GM12878 (cell line): ENCODE measurements around the gene ZNF2.

Experiments
- ATF3 ChIP-seq: IDR thresholded peaks from 2 replicates; pipeline ENCODE4 v1.6.1; 2011; ENCODE audit warnings: low read depth, mild to moderate bottlenecking, low read length, moderate library complexity, borderline replicate concordance; ENCODE audit errors: extremely low read depth
- CTCF ChIP-seq, 3 experiments: IDR thresholded peaks in 2 of 3; conservative IDR thresholded peaks in 1 of 3; 2 replicates each; pipeline ENCODE4 v1.5.1; 2011; ENCODE audit warnings: low read depth in 3 of 3, low read length in 3 of 3, mild to moderate bottlenecking in 3 of 3, control low read depth in 2 of 3, moderate library complexity in 2 of 3, inconsistent platforms in 1 of 3, mixed read lengths in 1 of 3; ENCODE audit not compliant: control insufficient read depth in 2 of 3, insufficient read depth in 1 of 3; ENCODE audit errors: extremely low read depth in 1 of 3
- EED ChIP-seq: sonication (generic); IDR thresholded peaks from 2 replicates; pipeline ENCODE4 v1.6.1; 2016; ENCODE audit warnings: antibody characterized with exemption, low read depth
- MAX ChIP-seq: IDR thresholded peaks from 2 replicates; pipeline ENCODE4 v1.6.1; 2012; ENCODE audit warnings: low read depth, low read length, improper control_type of control experiment
- NKRF ChIP-seq: fragments of 450-650 bp; conservative IDR thresholded peaks from 2 replicates; pipeline ENCODE4 v1.6.1; 2017; ENCODE audit warnings: mild to moderate bottlenecking, moderate library complexity
- POLR2A ChIP-seq: IDR thresholded peaks from 2 replicates; pipeline ENCODE4 v1.6.1; 2011; ENCODE audit warnings: low read depth, mild to moderate bottlenecking, low read length
- POLR2AphosphoS5 ChIP-seq: IDR thresholded peaks from 2 replicates; pipeline ENCODE4 v1.6.1; 2011; ENCODE audit warnings: mild to moderate bottlenecking, low read length, inconsistent platforms
- RAD21 ChIP-seq: IDR thresholded peaks from 2 replicates; pipeline ENCODE4 v1.6.1; 2011; ENCODE audit warnings: mild to moderate bottlenecking, low read depth, low read length, moderate library complexity; ENCODE audit not compliant: insufficient read depth
- RBBP5 ChIP-seq: fragments of 200-600 bp; sonication (generic); conservative IDR thresholded peaks from 2 replicates; pipeline ENCODE4 v1.6.1; 2016
- SMC3 ChIP-seq: IDR thresholded peaks from 2 replicates; pipeline ENCODE4 v1.6.1; 2011; ENCODE audit warnings: low read length, improper control_type of control experiment, borderline replicate concordance
- YY1 ChIP-seq: IDR thresholded peaks from 2 replicates; pipeline ENCODE4 v1.6.1; 2011; ENCODE audit warnings: low read depth, mild to moderate bottlenecking, low read length
- ZNF217 ChIP-seq: fragments of 450-650 bp; IDR thresholded peaks from 2 replicates; pipeline ENCODE4 v1.6.1; 2017; ENCODE audit warnings: antibody characterized with exemption, mild to moderate bottlenecking
- ZNF384 ChIP-seq: IDR thresholded peaks from 2 replicates; pipeline ENCODE4 v1.6.1; 2012; ENCODE audit warnings: low read depth, mild to moderate bottlenecking, low read length, improper control_type of control experiment, borderline replicate concordance

- TF ChIP-seq YY1, result no peak
- no peak for TF ChIP-seq CTCF (IDR thresholded peaks at IDR 0.05 in 2 of 3, conservative IDR thresholded peaks at IDR 0.05 in 1 of 3; ENCODE audit: control insufficient read depth in 2 of 3, extremely low read depth in 1 of 3, insufficient read depth in 1 of 3, low read depth in 3 of 3, low read length in 3 of 3)
- TF ChIP-seq POLR2A, result no peak
- TF ChIP-seq ZNF217, result no peak
- TF ChIP-seq POLR2AphosphoS5, result no peak
- no peak for TF ChIP-seq NKRF
- TF ChIP-seq RBBP5, result no peak
- TF ChIP-seq RAD21, result no peak
- no peak for TF ChIP-seq SMC3
- TF ChIP-seq ZNF384, result no peak
- no peak for TF ChIP-seq ATF3
- TF ChIP-seq MAX, result no peak
- TF ChIP-seq EED, result no peak
Observed at GRCh38 chr2:95206096-95206495, 40.5 kb downstream of the ZNF2 start.
